Ovary (tissue), 3 donors: ENCODE measurements around the gene ETV3L.

Experiments used
- EP300 ChIP-seq: sonication (generic); formaldehyde crosslinking; IDR thresholded peaks from one replicate; pipeline ENCODE4 v1.6.1; 2017; ENCODE audit warnings: antibody characterized with exemption
- POLR2A ChIP-seq: fragments of 450-650 bp; IDR thresholded peaks from one replicate; pipeline ENCODE4 v1.6.1; 2017; ENCODE audit warnings: antibody characterized with exemption, mild to moderate bottlenecking, moderate library complexity
- TF ChIP-seq, protein P1 (sequence below), 3 donors: fragments of 450-650 bp in 2 of 3; fragments of 200-600 bp in 1 of 3; IDR thresholded peaks; one replicate each; pipeline versions ENCODE4 v1.5.1 to v1.8.0; 2016 to 2022; ENCODE audit warnings: antibody characterized with exemption in 3 of 3, mild to moderate bottlenecking in 1 of 3
- donor health status: DM: no; HTN: no; CAD: no.

DNA sequence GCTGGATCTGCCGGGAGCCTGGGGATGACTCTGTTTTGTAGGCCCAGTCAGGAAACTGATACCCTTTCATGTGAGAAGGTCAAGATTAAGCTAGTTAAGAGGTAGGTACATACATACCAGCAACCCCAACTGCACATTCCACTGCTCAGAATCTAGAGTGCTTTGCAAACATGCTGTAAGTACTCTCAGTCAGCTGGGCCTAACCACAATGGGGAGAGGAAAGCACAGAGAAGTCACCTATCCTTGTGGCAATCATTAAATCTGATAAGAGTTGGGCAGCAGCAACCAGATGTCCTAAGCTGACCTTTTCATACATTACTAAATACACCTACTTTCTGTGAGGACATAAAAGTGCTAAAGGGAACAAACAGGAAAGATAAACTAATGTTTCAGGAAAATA, 36.0 kb upstream of the ETV3L start:
- TF ChIP-seq, protein P1, sequence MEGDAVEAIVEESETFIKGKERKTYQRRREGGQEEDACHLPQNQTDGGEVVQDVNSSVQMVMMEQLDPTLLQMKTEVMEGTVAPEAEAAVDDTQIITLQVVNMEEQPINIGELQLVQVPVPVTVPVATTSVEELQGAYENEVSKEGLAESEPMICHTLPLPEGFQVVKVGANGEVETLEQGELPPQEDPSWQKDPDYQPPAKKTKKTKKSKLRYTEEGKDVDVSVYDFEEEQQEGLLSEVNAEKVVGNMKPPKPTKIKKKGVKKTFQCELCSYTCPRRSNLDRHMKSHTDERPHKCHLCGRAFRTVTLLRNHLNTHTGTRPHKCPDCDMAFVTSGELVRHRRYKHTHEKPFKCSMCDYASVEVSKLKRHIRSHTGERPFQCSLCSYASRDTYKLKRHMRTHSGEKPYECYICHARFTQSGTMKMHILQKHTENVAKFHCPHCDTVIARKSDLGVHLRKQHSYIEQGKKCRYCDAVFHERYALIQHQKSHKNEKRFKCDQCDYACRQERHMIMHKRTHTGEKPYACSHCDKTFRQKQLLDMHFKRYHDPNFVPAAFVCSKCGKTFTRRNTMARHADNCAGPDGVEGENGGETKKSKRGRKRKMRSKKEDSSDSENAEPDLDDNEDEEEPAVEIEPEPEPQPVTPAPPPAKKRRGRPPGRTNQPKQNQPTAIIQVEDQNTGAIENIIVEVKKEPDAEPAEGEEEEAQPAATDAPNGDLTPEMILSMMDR (IDR thresholded peaks at IDR 0.05), result no peak
- TF ChIP-seq POLR2A (no peak), EP300 (no peak)
